DND-41 (cell line): ENCODE results near the gene KLF15.

Source experiments
- EZH2 ChIP-seq: IDR thresholded peaks from 3 replicates; pipeline ENCODE4 v1.6.1; 2012; ENCODE audit warnings: borderline replicate concordance, low read depth, mild to moderate bottlenecking, moderate library complexity, low read length, inconsistent platforms; ENCODE audit not compliant: severe bottlenecking
- TF ChIP-seq, protein P1 (sequence below): IDR thresholded peaks from 2 replicates; pipeline ENCODE4 v1.5.1; 2012; ENCODE audit warnings: borderline replicate concordance, low read length, moderate library complexity, mild to moderate bottlenecking; ENCODE audit not compliant: poor library complexity, severe bottlenecking; ENCODE audit errors: extremely low read depth

GRCh38 chr3:126345231-126345630 lies 12.0 kb downstream of the KLF15 start:
- TF ChIP-seq, protein P1, sequence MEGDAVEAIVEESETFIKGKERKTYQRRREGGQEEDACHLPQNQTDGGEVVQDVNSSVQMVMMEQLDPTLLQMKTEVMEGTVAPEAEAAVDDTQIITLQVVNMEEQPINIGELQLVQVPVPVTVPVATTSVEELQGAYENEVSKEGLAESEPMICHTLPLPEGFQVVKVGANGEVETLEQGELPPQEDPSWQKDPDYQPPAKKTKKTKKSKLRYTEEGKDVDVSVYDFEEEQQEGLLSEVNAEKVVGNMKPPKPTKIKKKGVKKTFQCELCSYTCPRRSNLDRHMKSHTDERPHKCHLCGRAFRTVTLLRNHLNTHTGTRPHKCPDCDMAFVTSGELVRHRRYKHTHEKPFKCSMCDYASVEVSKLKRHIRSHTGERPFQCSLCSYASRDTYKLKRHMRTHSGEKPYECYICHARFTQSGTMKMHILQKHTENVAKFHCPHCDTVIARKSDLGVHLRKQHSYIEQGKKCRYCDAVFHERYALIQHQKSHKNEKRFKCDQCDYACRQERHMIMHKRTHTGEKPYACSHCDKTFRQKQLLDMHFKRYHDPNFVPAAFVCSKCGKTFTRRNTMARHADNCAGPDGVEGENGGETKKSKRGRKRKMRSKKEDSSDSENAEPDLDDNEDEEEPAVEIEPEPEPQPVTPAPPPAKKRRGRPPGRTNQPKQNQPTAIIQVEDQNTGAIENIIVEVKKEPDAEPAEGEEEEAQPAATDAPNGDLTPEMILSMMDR: no peak
- no peak for TF ChIP-seq EZH2
